Epithelial cell of proximal tubule (primary cell): ENCODE data around the gene RAPH1. TPM values are rescaled to one million over a fixed set of nuclear protein-coding genes. Genes with fewer than 3 reads are reported as not detected.
A peak's percentile ranks its signal among the peaks of the same experiment; 100 is the strongest.

Source experiments
- DNase-seq: peaks from one replicate; pipeline ENCODE4 v3.0.0-alpha.2; 2011; ENCODE audit warnings: low read depth
- H3K4me3 ChIP-seq: 2 replicates; pipeline ENCODE4 v1.5.1; 2011; ENCODE audit warnings: low read depth, mild to moderate bottlenecking, low read length
- CTCF ChIP-seq: conservative IDR thresholded peaks from 2 replicates; pipeline ENCODE4 v1.5.1; 2012; ENCODE audit warnings: low read depth, mild to moderate bottlenecking, low read length
- total RNA-seq: library from RNA; depleted of rRNA; stranded (reverse); fragments of >200 nt; gene quantifications from 2 replicates; pipeline ENCODE4 v1.2.3, GENCODE V29; 2015

The RAPH1 gene, protein sequence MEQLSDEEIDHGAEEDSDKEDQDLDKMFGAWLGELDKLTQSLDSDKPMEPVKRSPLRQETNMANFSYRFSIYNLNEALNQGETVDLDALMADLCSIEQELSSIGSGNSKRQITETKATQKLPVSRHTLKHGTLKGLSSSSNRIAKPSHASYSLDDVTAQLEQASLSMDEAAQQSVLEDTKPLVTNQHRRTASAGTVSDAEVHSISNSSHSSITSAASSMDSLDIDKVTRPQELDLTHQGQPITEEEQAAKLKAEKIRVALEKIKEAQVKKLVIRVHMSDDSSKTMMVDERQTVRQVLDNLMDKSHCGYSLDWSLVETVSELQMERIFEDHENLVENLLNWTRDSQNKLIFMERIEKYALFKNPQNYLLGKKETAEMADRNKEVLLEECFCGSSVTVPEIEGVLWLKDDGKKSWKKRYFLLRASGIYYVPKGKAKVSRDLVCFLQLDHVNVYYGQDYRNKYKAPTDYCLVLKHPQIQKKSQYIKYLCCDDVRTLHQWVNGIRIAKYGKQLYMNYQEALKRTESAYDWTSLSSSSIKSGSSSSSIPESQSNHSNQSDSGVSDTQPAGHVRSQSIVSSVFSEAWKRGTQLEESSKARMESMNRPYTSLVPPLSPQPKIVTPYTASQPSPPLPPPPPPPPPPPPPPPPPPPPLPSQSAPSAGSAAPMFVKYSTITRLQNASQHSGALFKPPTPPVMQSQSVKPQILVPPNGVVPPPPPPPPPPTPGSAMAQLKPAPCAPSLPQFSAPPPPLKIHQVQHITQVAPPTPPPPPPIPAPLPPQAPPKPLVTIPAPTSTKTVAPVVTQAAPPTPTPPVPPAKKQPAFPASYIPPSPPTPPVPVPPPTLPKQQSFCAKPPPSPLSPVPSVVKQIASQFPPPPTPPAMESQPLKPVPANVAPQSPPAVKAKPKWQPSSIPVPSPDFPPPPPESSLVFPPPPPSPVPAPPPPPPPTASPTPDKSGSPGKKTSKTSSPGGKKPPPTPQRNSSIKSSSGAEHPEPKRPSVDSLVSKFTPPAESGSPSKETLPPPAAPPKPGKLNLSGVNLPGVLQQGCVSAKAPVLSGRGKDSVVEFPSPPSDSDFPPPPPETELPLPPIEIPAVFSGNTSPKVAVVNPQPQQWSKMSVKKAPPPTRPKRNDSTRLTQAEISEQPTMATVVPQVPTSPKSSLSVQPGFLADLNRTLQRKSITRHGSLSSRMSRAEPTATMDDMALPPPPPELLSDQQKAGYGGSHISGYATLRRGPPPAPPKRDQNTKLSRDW
- 6.5 and 33.4 TPM in 2 replicates for total RNA-seq

GRCh38 chr2:203535078-203535783 is at the start of gene RAPH1:
RAPH1 (minus strand) TSS chr2:203535301; CDS start chr2:203495353, 39,948 bp downstream.
- H3K4me3 ChIP-seq: peak within 1 kb of the TSS; percentile 83
- DNase-seq: peak; percentile 61
- TF ChIP-seq CTCF: no peak

- H3K4me3 ChIP-seq: no peak overlapping the region
- TF ChIP-seq CTCF: no peak
- no peak for DNase-seq
Observed at GRCh38 chr2:203584784-203585183, 49.7 kb upstream of the RAPH1 start.

DNA sequence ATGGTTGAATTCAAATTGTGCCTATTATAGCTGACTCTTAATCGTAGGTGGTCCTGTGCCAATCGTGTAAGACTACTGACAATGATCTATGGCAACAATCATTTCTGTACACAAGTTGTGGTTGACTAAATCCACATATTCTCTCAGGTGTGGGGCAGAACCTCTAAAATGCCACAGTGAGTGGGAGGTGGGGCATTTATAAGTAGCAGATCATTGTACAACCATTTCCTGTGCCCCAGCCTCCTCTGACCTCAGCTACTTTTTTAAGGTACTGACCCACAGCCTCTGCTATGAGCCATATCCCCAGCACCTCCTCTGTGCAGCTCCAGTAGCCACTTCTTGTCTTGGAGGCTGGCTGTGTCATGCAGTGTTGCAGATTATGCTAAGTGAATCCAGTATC is 48.6 kb upstream of the RAPH1 start:
- peak; percentile 73 for DNase-seq
- no peak for TF ChIP-seq CTCF

GRCh38 chr2:203583084-203583695 is 48.1 kb upstream of the RAPH1 start:
- no peak for TF ChIP-seq CTCF
- DNase-seq: no peak
- H3K4me3 ChIP-seq: no peak overlapping the region

More for the DNA sequence above, 48.6 kb upstream of the RAPH1 start:
- no peak overlapping the region for H3K4me3 ChIP-seq

- no peak for TF ChIP-seq CTCF
- H3K4me3 ChIP-seq: no peak overlapping the region
- no peak for DNase-seq
Observed at GRCh38 chr2:203582468-203582867, 47.4 kb upstream of the RAPH1 start.

- no peak overlapping the region for H3K4me3 ChIP-seq
- no peak for DNase-seq
- TF ChIP-seq CTCF: no peak
Observed at GRCh38 chr2:203580844-203581243, 45.7 kb upstream of the RAPH1 start.
